Naive thymus-derived CD8-positive, alpha-beta T cell (primary cell): ENCODE results near the gene APOA1. TPM values are rescaled to one million over a fixed set of nuclear protein-coding genes. Genes with fewer than 3 reads are reported as not detected.
A peak's percentile ranks its signal among the peaks of the same experiment; 100 is the strongest.

ENCODE experiments used
- ATAC-seq, 2 donors: fragments of 150-1000 bp; cut with Tn5 transposase in 1 of 2; sonication (Bioruptor Pico), chemical (Tn5 transposase) in 1 of 2; 1 replicate in 1 of 2; 2 replicates in 1 of 2; pipeline ENCODE4 v1.10.0; 2021; ENCODE audit warnings: mild to moderate bottlenecking in 2 of 2, moderate library complexity in 2 of 2
- POLR2A ChIA-PET: fragments of 350-600 bp; sonication (Branson Sonifier 250); formaldehyde crosslinking; loops from one replicate; lab custom pipeline; 2021; ENCODE audit warnings: antibody characterized with exemption; lab: Charles Lee
- DNase-seq, 10 donors: peaks; one replicate each; pipeline versions ENCODE4 v3.0.0 to v3.0.0-alpha.2; 2020 to 2022
- H3K27ac Mint-ChIP-seq, 10 donors: one replicate each; pipeline ENCODE4 v1.8.0; 2020 to 2022; ENCODE audit warnings: mild to moderate bottlenecking in 10 of 10, mixed read lengths in 10 of 10, moderate library complexity in 4 of 10, inconsistent platforms in 1 of 10
- H3K27me3 Mint-ChIP-seq, 5 donors: one replicate each; pipeline ENCODE4 v1.8.0; 2021 to 2022; ENCODE audit warnings: mixed read lengths in 5 of 5
- H3K36me3 Mint-ChIP-seq, 3 donors: one replicate each; pipeline ENCODE4 v1.8.0; 2020 to 2022; ENCODE audit warnings: mixed read lengths in 3 of 3, mild to moderate bottlenecking in 2 of 3, inconsistent platforms in 1 of 3
- H3K4me1 Mint-ChIP-seq, 4 donors: one replicate each; pipeline ENCODE4 v1.8.0; 2021 to 2022; ENCODE audit warnings: mixed read lengths in 4 of 4
- H3K4me3 Mint-ChIP-seq, 10 donors: one replicate each; pipeline ENCODE4 v1.8.0; 2020 to 2022; ENCODE audit warnings: mild to moderate bottlenecking in 10 of 10, mixed read lengths in 10 of 10, moderate library complexity in 6 of 10, inconsistent platforms in 1 of 10
- H3K9me3 Mint-ChIP-seq, 9 donors: one replicate each; pipeline ENCODE4 v1.8.0; 2020 to 2022; ENCODE audit warnings: mixed read lengths in 9 of 9, mild to moderate bottlenecking in 3 of 9, inconsistent platforms in 1 of 9, moderate library complexity in 1 of 9
- polyA plus RNA-seq, 3 donors: library from polyadenylated mRNA; unstranded; fragments of 300-500 nt; fragmentation: Illumina TruSeq; gene quantifications; one replicate each; pipeline ENCODE4 v1.2.3, GENCODE V29; 2021
- total RNA-seq, 8 experiments: library from RNA in 2 of 8; stranded (reverse) in 2 of 8; gene quantifications; one replicate each; pipeline ENCODE4 v1.2.3 and lab custom pipeline; 2021 to 2026

Gene APOA1
- total and polyA plus RNA-seq, 5 experiments from 2014 or later = 0.17 to 1.3 (median 0.29) TPM

DNA sequence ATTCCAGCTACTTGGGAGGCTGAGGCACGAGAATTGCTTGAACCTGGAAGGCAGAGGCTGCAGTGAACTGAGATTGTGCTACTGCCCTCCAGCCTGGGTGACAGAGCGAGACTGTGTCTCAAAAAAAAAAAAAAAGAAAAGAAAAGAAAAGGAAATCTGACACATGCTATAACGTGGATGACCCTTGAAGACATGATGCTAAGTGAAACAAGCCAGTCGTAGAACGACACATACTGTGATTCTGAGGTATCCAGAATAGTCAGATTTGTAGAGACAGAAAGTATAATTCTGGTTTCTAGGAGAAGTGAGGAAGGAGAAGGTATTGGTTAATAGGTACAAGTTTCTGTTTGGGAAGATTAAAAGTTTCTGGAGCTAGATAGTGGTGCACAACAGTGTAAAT lies 39.1 kb downstream of the APOA1 start:
- H3K4me1 Mint-ChIP-seq = no peaks in the 10 kb centered on the region

DNA sequence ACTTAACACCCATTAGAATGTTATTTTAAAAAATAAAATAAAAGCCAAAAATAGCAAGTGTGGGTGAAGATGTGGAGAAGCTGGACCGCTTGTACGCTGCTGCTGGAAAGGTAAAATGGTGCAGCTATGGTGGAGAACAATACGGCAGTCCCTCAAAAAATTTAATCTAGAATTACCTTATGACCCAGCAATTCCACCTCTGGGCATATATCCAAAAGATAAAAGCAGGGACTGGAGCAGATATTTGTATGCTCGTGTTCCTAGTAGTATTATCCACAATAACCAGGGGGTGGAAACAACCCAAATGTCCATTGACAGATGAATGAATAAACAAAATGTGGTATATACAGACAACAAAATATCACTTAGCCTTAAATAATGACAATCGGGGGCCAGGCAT lies 39.6 kb downstream of the APOA1 start:
- Mint-ChIP-seq H3K27me3 (peaks cover 0 to 8% (median 3%) of the 10 kb centered on the region in 5 donors), H3K4me3 (no peak overlapping the region), H3K36me3 (no peaks in the 10 kb centered on the region), H3K4me1 (no peaks in the 10 kb centered on the region), H3K9me3 (no peaks in the 10 kb centered on the region), H3K27ac (no peak overlapping the region)
- ATAC-seq (no peak), DNase-seq (no peak)
- POLR2A ChIA-PET = no interaction called here

More for the DNA sequence above, 39.1 kb downstream of the APOA1 start:
- H3K27me3 Mint-ChIP-seq = peaks cover 0 to 8% (median 3%) of the 10 kb centered on the region in 5 donors
- no peaks in the 10 kb centered on the region for H3K36me3 Mint-ChIP-seq
- no peak overlapping the region for H3K4me3 Mint-ChIP-seq
- POLR2A ChIA-PET = no interaction called here
- DNase-seq = no peak
- no peak overlapping the region for H3K27ac Mint-ChIP-seq
- ATAC-seq = no peak
- H3K9me3 Mint-ChIP-seq = no peaks in the 10 kb centered on the region

DNA sequence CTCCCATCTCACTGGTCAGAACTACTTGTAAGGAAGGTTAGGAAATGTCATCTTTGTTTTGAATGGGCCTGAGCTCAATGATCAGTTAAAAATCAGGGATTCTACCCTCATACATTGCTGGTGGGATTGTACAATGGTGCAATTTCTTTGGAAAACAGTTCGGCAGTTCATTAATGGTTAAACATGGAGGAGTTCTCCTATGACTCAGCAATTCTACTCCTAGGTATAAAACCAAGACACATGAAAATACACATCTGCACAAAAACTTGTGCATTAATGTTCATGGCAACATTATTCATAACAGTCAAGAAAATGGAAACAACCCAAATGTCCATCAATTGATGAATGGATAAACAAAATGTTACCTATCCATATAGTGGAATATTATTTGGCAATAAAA lies 40.9 kb downstream of the APOA1 start:
- no peaks in the 10 kb centered on the region for H3K9me3 Mint-ChIP-seq
- peaks cover 0 to 1% (median under 1%) of the 10 kb centered on the region in 4 donors for H3K4me1 Mint-ChIP-seq
- ATAC-seq (no peak), DNase-seq (no peak)
- POLR2A ChIA-PET = no interaction called here
- no peaks in the 10 kb centered on the region for H3K36me3 Mint-ChIP-seq
- no peak overlapping the region for H3K4me3 Mint-ChIP-seq
- no peak overlapping the region for H3K27ac Mint-ChIP-seq
- peaks cover 0 to 7% (median 3%) of the 10 kb centered on the region in 5 donors for H3K27me3 Mint-ChIP-seq

DNA sequence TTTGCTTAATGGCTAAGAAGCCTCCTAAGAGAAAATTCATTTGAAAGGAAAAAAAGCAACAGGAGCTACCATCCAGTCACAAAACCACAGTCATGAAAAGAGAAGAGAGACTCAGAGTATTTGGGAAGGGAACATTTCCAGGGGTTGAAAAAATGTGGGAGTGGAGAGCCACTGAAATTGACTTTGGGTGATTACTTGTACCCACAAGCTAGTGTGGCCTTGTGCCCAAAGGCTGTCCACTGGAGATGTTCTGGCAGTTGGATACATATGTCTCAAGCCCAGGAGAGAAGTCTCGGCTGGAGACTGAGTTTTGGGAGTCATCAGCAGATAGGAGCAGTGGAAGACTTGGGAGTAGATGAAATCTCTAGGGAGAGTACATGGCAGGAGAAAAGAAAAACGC lies 42.6 kb downstream of the APOA1 start:
- Mint-ChIP-seq H3K27me3 (peaks cover 0 to 6% (median 0%) of the 10 kb centered on the region in 5 donors), H3K4me1 (peaks cover 5 to 9% (median 5%) of the 10 kb centered on the region in 4 donors), H3K27ac (peak overlapping the region in 2 of 10 donors; percentile 5 to 70), H3K9me3 (no peaks in the 10 kb centered on the region), H3K4me3 (no peak overlapping the region), H3K36me3 (no peaks in the 10 kb centered on the region)
- POLR2A ChIA-PET = no interaction called here
- no peak for DNase-seq
- ATAC-seq = no peak

DNA sequence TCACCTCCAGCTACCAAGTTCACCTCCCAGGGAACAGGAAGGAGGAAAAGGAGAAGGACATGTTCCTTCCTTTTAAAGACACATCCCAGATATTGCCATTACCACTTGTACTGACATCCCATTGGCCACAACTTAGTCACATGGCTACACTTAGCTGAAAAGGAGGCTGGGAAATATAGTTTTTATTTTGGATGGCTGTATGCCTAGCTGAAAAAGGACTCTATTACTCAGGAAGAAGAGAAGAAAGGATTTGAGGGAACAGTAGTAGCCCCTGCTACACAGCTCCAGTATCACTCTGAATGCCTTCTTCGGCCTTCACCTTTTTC lies 43.7 kb downstream of the APOA1 start:
- Mint-ChIP-seq H3K4me3 (no peak overlapping the region), H3K27ac (no peak overlapping the region), H3K4me1 (peaks cover 6 to 13% (median 7%) of the 10 kb centered on the region in 4 donors), H3K27me3 (peaks cover 0 to 5% (median 0%) of the 10 kb centered on the region in 5 donors), H3K9me3 (no peaks in the 10 kb centered on the region), H3K36me3 (no peaks in the 10 kb centered on the region)
- POLR2A ChIA-PET = no interaction called here
- ATAC-seq = no peak
- no peak for DNase-seq

DNA sequence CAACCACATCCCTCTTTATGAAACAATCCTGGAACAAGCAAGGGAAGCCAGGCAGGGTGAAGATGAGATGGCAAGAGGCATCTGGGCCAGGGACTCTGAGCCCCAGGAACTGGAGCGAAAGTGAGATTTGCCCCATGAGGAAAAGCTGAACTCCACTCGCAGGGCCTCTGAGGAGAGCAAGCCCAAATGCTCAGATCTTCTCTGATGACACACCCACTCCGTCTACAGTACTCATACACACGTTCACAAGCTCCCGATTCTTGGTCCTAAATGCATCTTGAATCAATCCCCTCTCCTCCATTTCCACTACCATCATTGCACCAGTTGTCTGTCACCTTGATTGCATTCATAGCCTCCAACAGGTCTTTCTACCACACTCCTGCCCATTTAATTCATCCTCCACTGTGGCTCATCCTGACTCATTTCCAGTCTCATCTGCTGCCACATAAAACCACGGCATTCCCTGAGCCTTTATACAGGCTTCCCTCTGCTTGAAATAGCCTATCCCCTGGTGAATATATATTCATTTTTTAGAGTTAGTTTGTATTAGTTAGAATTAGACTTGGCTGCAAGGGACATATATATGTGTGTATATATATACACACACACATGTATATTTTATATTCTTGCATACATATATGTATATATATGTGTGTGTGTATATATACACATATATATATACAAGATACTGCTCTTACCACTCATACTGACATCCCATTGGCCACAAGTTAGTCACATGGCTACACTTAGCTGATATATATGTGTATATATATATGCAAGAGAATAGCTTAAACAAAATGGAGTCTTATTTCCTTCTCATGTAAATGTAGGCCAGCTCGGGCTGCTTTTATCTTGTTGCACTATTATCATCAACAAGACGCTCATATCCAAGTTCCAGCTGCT lies 44.3 kb downstream of the APOA1 start:
- ATAC-seq (no peak), DNase-seq (no peak)
- H3K36me3 Mint-ChIP-seq = peaks cover 0 to 2% (median 0%) of the 10 kb centered on the region in 3 donors
- peaks cover 0 to 5% (median 0%) of the 10 kb centered on the region in 5 donors for H3K27me3 Mint-ChIP-seq
- H3K9me3 Mint-ChIP-seq = no peaks in the 10 kb centered on the region
- peaks cover 11 to 19% (median 13%) of the 10 kb centered on the region in 4 donors for H3K4me1 Mint-ChIP-seq
- POLR2A ChIA-PET = no interaction called here
- no peak overlapping the region for H3K4me3 Mint-ChIP-seq
- H3K27ac Mint-ChIP-seq = peak overlapping the region in 2 of 10 donors; percentile 11 to 49

DNA sequence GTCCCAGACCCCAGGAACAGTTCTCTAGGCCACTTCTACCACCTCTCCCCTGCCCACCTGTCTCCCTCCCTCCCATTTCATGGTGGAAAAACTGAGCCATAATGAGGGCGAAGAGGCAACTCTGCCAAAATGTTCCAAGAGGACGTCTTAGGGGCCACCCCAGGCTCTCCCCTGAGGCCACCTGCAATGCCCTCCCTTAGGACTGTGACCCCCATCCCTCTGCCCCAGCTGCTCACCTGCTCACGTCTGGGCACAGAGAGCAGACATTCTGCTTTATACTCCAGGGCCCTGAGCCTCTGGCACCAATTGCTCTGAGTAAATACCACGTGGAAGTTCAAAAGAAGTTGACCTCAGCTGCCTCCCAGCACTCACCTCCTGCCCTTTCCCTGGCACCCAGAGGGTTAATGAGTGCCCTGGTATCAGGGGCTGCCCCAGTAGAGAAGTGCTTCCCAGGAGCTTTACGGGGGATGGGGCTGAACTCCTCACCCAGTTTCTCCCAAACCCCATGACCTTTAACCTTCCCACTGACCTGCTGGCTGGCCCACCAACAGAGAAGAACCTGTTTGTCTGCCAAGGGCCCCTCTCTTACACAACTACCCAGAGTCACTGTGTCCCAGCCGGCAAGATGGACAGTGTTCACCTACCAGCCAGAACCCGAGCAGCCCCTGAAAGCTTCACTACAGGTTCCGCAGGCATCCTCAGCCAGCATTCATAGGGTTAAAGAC lies 45.1 kb downstream of the APOA1 start:
- Mint-ChIP-seq H3K4me3 (peak overlapping the region in 1 of 10 donors; percentile 14), H3K27me3 (peaks cover 0 to 5% (median 0%) of the 10 kb centered on the region in 5 donors), H3K27ac (no peak overlapping the region), H3K36me3 (peaks cover 0 to 2% (median 0%) of the 10 kb centered on the region in 3 donors), H3K4me1 (peaks cover 16 to 24% (median 16%) of the 10 kb centered on the region in 4 donors), H3K9me3 (peaks cover 0 to 2% (median 0%) of the 10 kb centered on the region in 9 donors)
- DNase-seq (no peak), ATAC-seq (no peak)
- POLR2A ChIA-PET = interaction anchor here (0.6 to 3.5 kb wide), 3 partner anchors 44 to 1723 kb away, joined by 4 to 29 read pairs (median 11); partner anchors contain the start of gene APOA1

DNA sequence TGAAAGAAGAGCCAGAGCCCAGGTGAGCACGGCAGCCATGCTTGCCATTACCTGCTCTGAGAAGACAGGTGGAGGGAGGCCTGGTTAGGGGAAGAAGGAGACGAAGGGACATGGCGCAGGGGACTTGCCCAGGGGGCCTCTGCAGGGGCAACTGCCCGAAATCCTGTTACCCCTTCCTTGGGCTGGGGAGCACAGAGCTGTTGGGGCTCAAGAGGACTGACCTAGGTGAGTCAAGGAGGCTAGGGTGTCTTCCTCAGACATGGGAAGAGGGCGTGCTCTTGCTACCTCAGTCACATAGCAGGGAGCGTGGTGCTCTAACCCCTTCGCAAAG lies 45.6 kb downstream of the APOA1 start, which contains the start of gene APOA5:
TSS of gene APOA5 (minus strand) at position 67 of the 331 bp plus-strand sequence. CDS start at position 48, 19 bp downstream.
- H3K27me3 Mint-ChIP-seq = peaks cover 0 to 5% (median 0%) of the 10 kb centered on the region in 5 donors
- peaks cover 20 to 29% (median 21%) of the 10 kb centered on the region in 4 donors for H3K4me1 Mint-ChIP-seq
- peak within 1 kb of the TSS in 7 of 10 donors; percentile 52 to 88 (median 77) for H3K27ac Mint-ChIP-seq
- H3K36me3 Mint-ChIP-seq = peaks cover 0 to 7% (median 0%) of the 10 kb centered on the region in 3 donors
- DNase-seq (no peak), ATAC-seq (no peak)
- peaks cover 0 to 2% (median 0%) of the 10 kb centered on the region in 9 donors for H3K9me3 Mint-ChIP-seq
- POLR2A ChIA-PET = interaction anchor here (0.6 to 3.5 kb wide), 8 partner anchors 19 to 1723 kb away, joined by 3 to 29 read pairs (median 6); partner anchors contain the start of genes APOA1, BUD13 and SIK3
- H3K4me3 Mint-ChIP-seq = peak within 1 kb of the TSS in 9 of 10 donors; percentile 4 to 84 (median 44)

DNA sequence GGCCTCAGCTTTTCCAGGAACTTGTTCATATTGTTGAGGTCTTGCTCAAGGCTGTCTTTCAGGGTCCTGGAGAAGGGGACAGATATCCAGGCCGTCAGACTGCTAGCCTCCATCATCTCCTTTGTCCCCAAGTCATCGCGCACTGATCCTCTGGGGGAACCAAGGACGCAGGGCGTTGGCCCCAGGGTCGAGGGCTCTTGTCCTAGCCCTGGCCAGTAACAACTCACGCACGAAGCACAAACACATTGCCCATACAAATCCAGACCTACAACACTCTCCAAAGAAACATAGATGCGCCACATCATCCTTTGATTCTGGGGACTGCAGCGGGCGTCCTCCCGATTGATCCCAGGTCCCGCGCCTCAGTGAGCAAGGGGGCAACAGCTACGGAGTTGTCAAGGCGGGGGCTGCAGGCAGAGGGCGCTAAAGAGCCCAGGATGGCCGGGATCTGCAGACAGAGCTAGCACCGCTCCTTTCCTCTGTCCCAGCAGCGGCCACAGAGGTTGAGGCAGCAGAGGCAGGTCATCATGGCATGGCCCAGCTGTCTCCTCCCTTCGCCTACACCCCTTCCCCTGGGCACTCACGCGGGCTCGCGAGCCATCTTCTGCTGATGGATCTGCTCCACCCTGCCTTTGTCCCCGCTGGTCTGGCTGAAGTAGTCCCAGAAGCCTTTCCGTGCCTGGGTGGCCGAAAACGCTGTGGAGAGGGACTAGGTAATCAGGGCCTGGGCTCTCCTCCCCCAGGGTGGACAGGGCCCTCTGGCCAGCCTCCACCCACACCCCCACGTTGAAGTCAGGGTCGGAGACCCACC lies 46.2 kb downstream of the APOA1 start:
- POLR2A ChIA-PET = interaction anchor here (0.6 to 3.5 kb wide), 7 partner anchors 18 to 315 kb away, joined by 3 to 29 read pairs (median 7); partner anchors contain the start of genes APOA1, BUD13 and SIK3
- Mint-ChIP-seq H3K27ac (peak overlapping the region in 7 of 10 donors; percentile 52 to 88 (median 77)), H3K4me1 (peaks cover 20 to 35% (median 27%) of the 10 kb centered on the region in 4 donors), H3K4me3 (peak overlapping the region in 9 of 10 donors; percentile 4 to 84 (median 44)), H3K27me3 (peaks cover 0 to 5% (median 0%) of the 10 kb centered on the region in 5 donors), H3K9me3 (peaks cover 0 to 2% (median 0%) of the 10 kb centered on the region in 9 donors), H3K36me3 (peaks cover 0 to 11% (median 0%) of the 10 kb centered on the region in 3 donors)
- ATAC-seq (peak; percentile 54 to 60), DNase-seq (peak; percentile 58 to 85 (median 75))

DNA sequence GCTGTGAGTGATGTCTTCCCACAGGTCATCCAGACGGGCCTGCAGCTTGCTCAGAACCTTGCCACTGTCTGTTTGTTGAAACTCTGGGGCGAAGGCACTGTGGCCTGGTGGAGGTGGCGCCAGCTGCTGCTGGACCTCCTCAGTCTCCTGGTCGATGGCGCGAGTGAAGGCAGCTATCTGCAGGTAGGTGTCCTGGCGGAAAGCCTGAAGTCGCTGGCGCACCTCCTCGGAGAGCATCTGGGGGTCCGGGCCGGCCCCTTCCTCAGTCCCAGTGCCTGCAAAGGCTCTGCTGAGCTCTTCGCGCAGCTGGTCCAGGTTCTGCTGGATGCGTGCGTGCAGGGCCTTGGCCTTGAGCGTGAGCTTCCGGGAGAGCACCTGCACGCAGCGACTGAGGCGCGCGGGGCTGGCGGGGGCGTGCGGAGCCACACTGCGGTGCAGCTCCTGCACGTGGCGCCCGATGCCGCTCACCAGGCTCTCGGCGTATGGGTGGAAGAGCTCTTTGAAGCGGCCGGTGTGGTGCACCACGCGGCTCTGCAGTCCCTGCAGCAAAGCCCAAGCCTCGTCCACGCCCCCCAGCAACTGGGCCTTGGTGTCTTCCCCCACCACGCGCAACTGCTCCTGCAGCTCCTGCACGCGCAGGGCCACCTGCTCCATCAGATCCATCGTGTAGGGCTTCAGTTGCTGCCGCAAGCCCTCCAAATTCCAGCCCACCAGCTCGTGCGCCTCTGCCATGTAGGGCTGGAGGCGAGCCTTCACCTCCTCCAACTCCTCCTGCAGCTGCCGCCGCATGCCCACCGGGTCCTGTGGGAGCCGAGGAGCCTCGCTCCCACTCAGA lies 47.0 kb downstream of the APOA1 start:
- H3K4me1 Mint-ChIP-seq = peaks cover 20 to 42% (median 33%) of the 10 kb centered on the region in 4 donors
- peak overlapping the region in 4 of 10 donors; percentile 4 to 73 (median 44) for H3K4me3 Mint-ChIP-seq
- H3K9me3 Mint-ChIP-seq = peaks cover 0 to 2% (median 0%) of the 10 kb centered on the region in 9 donors
- ATAC-seq = no peak
- DNase-seq = no peak
- H3K27me3 Mint-ChIP-seq = peaks cover 0 to 5% (median 0%) of the 10 kb centered on the region in 5 donors
- H3K27ac Mint-ChIP-seq = peak overlapping the region in 3 of 10 donors; percentile 65 to 88 (median 83)
- H3K36me3 Mint-ChIP-seq = peaks cover 0 to 18% (median 0%) of the 10 kb centered on the region in 3 donors
- POLR2A ChIA-PET = interaction anchor here (1.7 to 3.5 kb wide), 4 partner anchors 17 to 308 kb away, joined by 7 to 29 read pairs (median 12); partner anchors contain the start of genes APOA1, BUD13 and SIK3

DNA sequence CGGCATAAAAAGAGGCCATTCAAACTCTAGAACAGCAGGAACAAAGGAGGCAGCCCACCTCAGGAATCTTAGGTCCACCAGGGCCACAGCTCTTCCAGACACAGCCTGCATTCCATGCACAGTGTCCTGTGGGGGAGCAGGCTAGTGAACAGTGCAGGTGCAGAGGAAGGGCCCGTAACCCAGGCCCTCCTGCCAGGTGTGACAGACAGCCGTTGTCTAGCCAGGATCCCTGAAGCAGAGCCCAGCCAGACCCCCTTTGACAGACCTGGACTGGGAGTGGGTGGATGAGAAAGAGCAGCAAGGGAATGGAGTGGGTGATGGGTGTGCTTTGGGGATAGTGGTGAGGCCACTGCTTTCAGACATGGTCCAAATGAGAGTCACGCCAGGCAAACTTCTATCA lies 48.4 kb downstream of the APOA1 start:
- H3K36me3 Mint-ChIP-seq = peaks cover 0 to 32% (median 12%) of the 10 kb centered on the region in 3 donors
- H3K9me3 Mint-ChIP-seq = peaks cover 0 to 2% (median 0%) of the 10 kb centered on the region in 9 donors
- DNase-seq (no peak), ATAC-seq (no peak)
- H3K27me3 Mint-ChIP-seq = peaks cover 0 to 5% (median 0%) of the 10 kb centered on the region in 5 donors
- peak overlapping the region in 9 of 10 donors; percentile 4 to 100 (median 97) for H3K27ac Mint-ChIP-seq
- peak overlapping the region in 9 of 10 donors; percentile 53 to 99 (median 95) for H3K4me3 Mint-ChIP-seq
- POLR2A ChIA-PET = interaction anchor here (0.6 to 4.0 kb wide), 5 partner anchors 11 to 441 kb away, joined by 3 to 66 read pairs (median 8); partner anchors contain the start of genes APOA1 and BUD13
- H3K4me1 Mint-ChIP-seq = peaks cover 20 to 51% (median 41%) of the 10 kb centered on the region in 4 donors
